Testis (tissue), 3 donors: Measurements from ENCODE around the gene CHD5. TPM values are rescaled to one million over a fixed set of nuclear protein-coding genes. Genes with fewer than 3 reads are reported as not detected.

Experiments used
- DNase-seq: peaks from one replicate; pipeline ENCODE4 v3.0.0-alpha.2; 2019
- H3K27ac ChIP-seq, 2 donors: fragments of 200-600 bp; sonication (generic); one replicate each; pipeline ENCODE4 v1.5.1; 2019
- H3K27me3 ChIP-seq: fragments of 200-600 bp; sonication (generic); one replicate; pipeline ENCODE4 v1.5.1; 2019
- H3K36me3 ChIP-seq: fragments of 200-600 bp; sonication (generic); one replicate; pipeline ENCODE4 v1.5.1; 2017; ENCODE audit warnings: low read depth; ENCODE audit errors: missing control alignments
- H3K4me1 ChIP-seq: fragments of 200-600 bp; sonication (generic); one replicate; pipeline ENCODE4 v1.5.1; 2019
- H3K4me3 ChIP-seq, 2 donors: fragments of 200-600 bp; sonication (generic); one replicate each; pipeline ENCODE4 v1.5.1; 2017 to 2019
- H3K9me3 ChIP-seq: fragments of 200-600 bp; sonication (generic); one replicate; pipeline ENCODE4 v1.5.1; 2017
- CTCF ChIP-seq, 3 experiments: fragments of 450-650 bp in 2 of 3; fragments of 200-600 bp in 1 of 3; sonication (generic) in 1 of 3; IDR thresholded peaks; one replicate each; pipeline ENCODE4 v1.5.1; 2016 to 2019; ENCODE audit warnings: antibody characterized with exemption in 3 of 3, mild to moderate bottlenecking in 2 of 3, moderate library complexity in 1 of 3
- POLR2A ChIP-seq: fragments of 450-650 bp; IDR thresholded peaks from one replicate; pipeline ENCODE4 v1.6.1; 2017; ENCODE audit warnings: antibody characterized with exemption, mild to moderate bottlenecking, moderate library complexity
- WGBS, 2 donors: methylation state at CpG; one replicate each; pipeline ENCODE4 v1.1.5; 2018; 5-methylcytosine and 5-hydroxymethylcytosine counted together
- intact Hi-C: fragments of 100-400 bp; cut with DNase I; formaldehyde crosslinking; loops from one replicate; pipeline ENCODE4 v1.15.1; 2023; ENCODE audit warnings: low total_unique reads
- polyA plus RNA-seq: library from polyadenylated mRNA; stranded (reverse); fragments of 350-450 nt; fragmentation: Illumina TruSeq; extraction: RNeasy Lipid Tissue Mini Kit (QIAGEN cat#74804); gene quantifications from one replicate; pipeline ENCODE4 v1.2.3, GENCODE V29; 2014; ENCODE audit warnings: low read depth, low replicate concordance; ENCODE audit not compliant: insufficient read depth
- total RNA-seq, 2 donors: library from RNA; depleted of rRNA; stranded (reverse); fragments of >200 nt; gene quantifications; one replicate each; pipeline ENCODE4 v1.2.3, GENCODE V29; 2016

Gene CHD5
- total and polyA plus RNA-seq, 3 donors from 2014 or later, result 42.1 to 67.5 (median 63.1) TPM

- H3K27ac ChIP-seq, result no peak overlapping the region
- DNase-seq, result no peak
- WGBS, 2 donors, result 46 to 57% methylated on average over 14 to 16 of the region's 16 CpGs
- H3K27me3 ChIP-seq, result no peaks in the 10 kb centered on the region
- no peak for TF ChIP-seq CTCF (IDR thresholded peaks at IDR 0.05)
- TF ChIP-seq POLR2A, result no peak
- H3K4me3 ChIP-seq, result no peak overlapping the region
- intact Hi-C loops, result no loop called here
- H3K4me1 ChIP-seq, result no peaks in the 10 kb centered on the region
- H3K9me3 ChIP-seq, result no peaks in the 10 kb centered on the region
- H3K36me3 ChIP-seq, result no peaks in the 10 kb centered on the region
Measured at GRCh38 chr1:6144647-6145395, 35.3 kb downstream of the CHD5 start.

GRCh38 chr1:6144175-6144574 lies 35.9 kb downstream of the CHD5 start:
- Histone ChIP-seq H3K4me3 (no peak overlapping the region), H3K9me3 (no peaks in the 10 kb centered on the region), H3K36me3 (no peaks in the 10 kb centered on the region), H3K4me1 (no peaks in the 10 kb centered on the region), H3K27ac (no peak overlapping the region), H3K27me3 (no peaks in the 10 kb centered on the region)
- DNase-seq, result no peak
- TF ChIP-seq POLR2A (no peak), CTCF (IDR thresholded peaks at IDR 0.05) (no peak)
- 76 to 83% methylated on average over 6 to 7 of the region's 7 CpGs for WGBS, 2 donors
- intact Hi-C loops, result no loop called here

GRCh38 chr1:6143395-6143794 lies 36.7 kb downstream of the CHD5 start:
- H3K27ac ChIP-seq, result no peak overlapping the region
- no peaks in the 10 kb centered on the region for H3K27me3 ChIP-seq
- no peak overlapping the region for H3K4me3 ChIP-seq
- intact Hi-C loops, result no loop called here
- H3K9me3 ChIP-seq, result no peaks in the 10 kb centered on the region
- TF ChIP-seq POLR2A (no peak), CTCF (IDR thresholded peaks at IDR 0.05) (no peak)
- WGBS, 2 donors, result 93 to 94% methylated on average over 2 to 4 of the region's 4 CpGs
- H3K4me1 ChIP-seq, result no peaks in the 10 kb centered on the region
- DNase-seq, result no peak
- no peaks in the 10 kb centered on the region for H3K36me3 ChIP-seq

GRCh38 chr1:6142734-6143133 lies 37.4 kb downstream of the CHD5 start:
- Histone ChIP-seq H3K27ac (no peak overlapping the region), H3K9me3 (no peaks in the 10 kb centered on the region), H3K4me1 (no peaks in the 10 kb centered on the region), H3K36me3 (no peaks in the 10 kb centered on the region), H3K27me3 (no peaks in the 10 kb centered on the region), H3K4me3 (no peak overlapping the region)
- WGBS, 2 donors, result 86 to 91% methylated on average over 4 of the region's 4 CpGs
- TF ChIP-seq POLR2A (no peak), CTCF (IDR thresholded peaks at IDR 0.05) (no peak)
- intact Hi-C loops, result no loop called here
- DNase-seq, result no peak
